K562 (cell line): ENCODE measurements around the gene TMEM187. TPM values are rescaled to one million over a fixed set of nuclear protein-coding genes. Genes with fewer than 3 reads are reported as not detected.
A peak's percentile ranks its signal among the peaks of the same experiment; 100 is the strongest.

Experiments
- CHD1 ChIP-seq: fragments of 200-600 bp; sonication (generic); IDR thresholded peaks from one replicate; pipeline ENCODE4 v1.6.1; 2012; ENCODE audit warnings: mild to moderate bottlenecking, moderate library complexity, low read length, inconsistent platforms
- ETV6 ChIP-seq, 3 experiments: fragments of 150-350 bp in 1 of 3; sonication (generic) in 1 of 3; formaldehyde crosslinking in 1 of 3; IDR thresholded peaks; 2 replicates each; pipeline versions ENCODE4 v1.6.1 to v1.8.0; 2014 to 2022; ENCODE audit warnings: borderline replicate concordance in 2 of 3, low read depth in 2 of 3, antibody characterized with exemption in 1 of 3, low read length in 1 of 3, mild to moderate bottlenecking in 1 of 3, missing genetic modification reagents in 1 of 3
- FOXP4 ChIP-seq: sonication (generic); formaldehyde crosslinking; IDR thresholded peaks from 2 replicates; pipeline ENCODE4 v1.8.0; 2022; ENCODE audit warnings: mild to moderate bottlenecking, missing genetic modification reagents, borderline replicate concordance
- NFIC ChIP-seq: fragments of 450-650 bp; IDR thresholded peaks from 2 replicates; pipeline ENCODE4 v1.6.1; 2017; ENCODE audit warnings: mild to moderate bottlenecking, inconsistent platforms
- PTRF ChIP-seq: fragments of 450-650 bp; IDR thresholded peaks from 2 replicates; pipeline ENCODE4 v1.6.1; 2016; ENCODE audit warnings: mild to moderate bottlenecking, missing genetic modification characterization, missing compliant biosample characterization
- TFAP4 ChIP-seq: sonication (generic); formaldehyde crosslinking; IDR thresholded peaks from 2 replicates; pipeline ENCODE4 v1.8.0; 2022; ENCODE audit warnings: missing genetic modification reagents, mild to moderate bottlenecking, moderate library complexity, borderline replicate concordance
- USF1 ChIP-seq: sonication (generic); formaldehyde crosslinking; IDR thresholded peaks from 2 replicates; pipeline ENCODE4 v1.9.0; 2022; ENCODE audit warnings: mild to moderate bottlenecking, missing genetic modification reagents
- XRCC5 ChIP-seq: fragments of 200-400 bp; formaldehyde crosslinking; IDR thresholded peaks from 2 replicates; pipeline ENCODE4 v1.6.1; 2017; ENCODE audit warnings: low read depth, mild to moderate bottlenecking, low read length
- YY1 ChIP-seq, 3 experiments: IDR thresholded peaks; 2 replicates each; pipeline ENCODE4 v1.6.1; 2011; ENCODE audit warnings: low read length in 2 of 3, mild to moderate bottlenecking in 2 of 3, moderate library complexity in 2 of 3, borderline replicate concordance in 1 of 3, control low read depth in 1 of 3, low read depth in 1 of 3; ENCODE audit not compliant: insufficient read depth in 3 of 3, insufficient replicate concordance in 2 of 3, control insufficient read depth in 1 of 3, insufficient read length in 1 of 3; ENCODE audit errors: extremely low read depth in 1 of 3
- ZNF445 ChIP-seq: fragments of 250-450 bp; sonication (Bioruptor Pico); IDR thresholded peaks from 2 replicates; pipeline ENCODE4 v1.4.0; 2020; ENCODE audit warnings: low read depth, mild to moderate bottlenecking, moderate library complexity
- ZNF518B ChIP-seq: fragments of 250-450 bp; sonication (Bioruptor Pico); IDR thresholded peaks from 2 replicates; pipeline ENCODE4 v1.5.0; 2021; ENCODE audit warnings: mild to moderate bottlenecking, moderate library complexity
- polyA plus RNA-seq, 8 experiments: library from polyadenylated mRNA; depleted of rRNA in 4 of 8; stranded (reverse) in 5 of 8; unstranded in 3 of 8; fragments of >200 nt; fragmentation: Nextera tagmentation in 2 of 8; fragmentation: Illumina TruSeq in 1 of 8; extraction: Ambion mirVana in 2 of 8; extraction: Trizol in 1 of 8; gene quantifications; 2 replicates each; pipeline versions ENCODE4 v1.2.1 to v1.2.3, GENCODE V29; 2011 to 2014; ENCODE audit warnings: inconsistent platforms in 1 of 8, missing spikeins in 1 of 8
- total RNA-seq, 7 experiments: library from RNA; depleted of rRNA in 6 of 7; stranded (reverse); fragments of >200 nt in 6 of 7; fragmentation: Illumina TruSeq in 2 of 7; extraction: Trizol in 2 of 7; gene quantifications; 2 replicates each; pipeline versions ENCODE4 v1.2.1 to v1.2.3, GENCODE V29; 2011 to 2021; ENCODE audit warnings: low replicate concordance in 1 of 7

Gene TMEM187
- total and polyA plus RNA-seq, 9 of the 15 experiments (the other 6 are each of a cell fraction or from before 2014, with no cell fraction given): 0.13 to 6.4 (median 1.6) TPM

- no peak for TF ChIP-seq ZNF518B (CRISPR knock-in tag)
- no peak for TF ChIP-seq ZNF445 (CRISPR knock-in tag)
- 0 out of 4 replicates have a peak, but pooled peaks of 1 of the 2 experiments have one; percentile 37 for TF ChIP-seq ETV6 (IDR thresholded peaks at IDR 0.05; ENCODE audit: borderline replicate concordance in 1 of 2, low read depth in 2 of 2, low read length in 1 of 2)
- no peak for TF ChIP-seq ETV6 (CRISPR knock-in tag; IDR thresholded peaks at IDR 0.05; ENCODE audit: borderline replicate concordance)
- 0 out of 2 replicates have a peak, but pooled peaks have one; percentile 2 for TF ChIP-seq NFIC
- 0 out of 2 replicates have a peak, but pooled peaks have one; percentile 36 for TF ChIP-seq XRCC5
- 0 out of 2 replicates have a peak, but pooled peaks have one; percentile 6 for TF ChIP-seq USF1 (CRISPR knock-in tag)
- TF ChIP-seq TFAP4 (CRISPR knock-in tag): peak; percentile 80
- TF ChIP-seq FOXP4 (CRISPR knock-in tag): 0 out of 2 replicates have a peak, but pooled peaks have one; percentile 7
- TF ChIP-seq YY1 (IDR thresholded peaks at IDR 0.05; ENCODE audit: borderline replicate concordance in 1 of 3, control insufficient read depth in 1 of 3, extremely low read depth in 1 of 3, insufficient read depth in 3 of 3, insufficient read length in 1 of 3, insufficient replicate concordance in 2 of 3, low read depth in 1 of 3, low read length in 2 of 3): peak in 2 of 3 experiments; percentile 33 to 58
- TF ChIP-seq CHD1: peak; percentile 79
- TF ChIP-seq PTRF (tag): no peak
Observed at GRCh38 chrX:153926858-153927671, 45.5 kb upstream of the TMEM187 start (continued).
